Cerebellar nuclear complex (tissue), 1 donor: ENCODE results near the gene CIAO3.
"Not testable (repeated sequence)": the region's sequence is repeated elsewhere in the genome, so short reads cannot be mapped to it uniquely, and the experiment has no call there.

Experiments
- DNase-seq, 2 experiments: peaks; one replicate each; lab custom pipeline; 2025; lab: John Stamatoyannopoulos, UW

Gene CIAO3

GRCh38 chr16:740764-741505 lies at the start of gene CIAO3:
Gene CIAO3, minus strand, starts transcription at chr16:740997. Its CDS starts 12 bp downstream, at chr16:740985.
- DNase-seq: peak in 1 of 2 experiments; percentile 23

GRCh38 chr16:790086-790485 lies 49.3 kb upstream of the CIAO3 start:
- no peak for DNase-seq

- DNase-seq: no peak
Observed at GRCh38 chr16:789191-789850, 48.5 kb upstream of the CIAO3 start.

GRCh38 chr16:788399-789126 lies 47.8 kb upstream of the CIAO3 start, which contains the start of gene CHTF18:
Gene CHTF18, plus strand, starts transcription at chr16:788620. Its CDS starts 65 bp downstream, at chr16:788685.
- peak; percentile 32 to 43 for DNase-seq

GRCh38 chr16:787978-788398 lies 47.2 kb upstream of the CIAO3 start, which contains the start of gene RPUSD1:
Gene RPUSD1, minus strand, starts transcription at chr16:788381. Its CDS starts 644 bp downstream, at chr16:787737.
- no peak for DNase-seq

- DNase-seq: no peak
Observed at GRCh38 chr16:787321-787966, 46.6 kb upstream of the CIAO3 start.

GRCh38 chr16:785563-786535 lies 45.1 kb upstream of the CIAO3 start:
- no peak for DNase-seq

GRCh38 chr16:784431-784830 lies 43.6 kb upstream of the CIAO3 start:
- DNase-seq: no peak

GRCh38 chr16:783404-784161 lies 42.8 kb upstream of the CIAO3 start:
- no peak for DNase-seq

- no peak for DNase-seq
Observed at GRCh38 chr16:782766-783403, 42.1 kb upstream of the CIAO3 start.

- no peak for DNase-seq
Observed at GRCh38 chr16:782258-782657, 41.5 kb upstream of the CIAO3 start.

GRCh38 chr16:781346-782010 lies 40.7 kb upstream of the CIAO3 start:
- DNase-seq: no peak

- no peak for DNase-seq
Observed at GRCh38 chr16:780296-780695, 39.5 kb upstream of the CIAO3 start.

- no peak for DNase-seq
Observed at GRCh38 chr16:779561-779960, 38.8 kb upstream of the CIAO3 start.

GRCh38 chr16:778909-779527 lies 38.2 kb upstream of the CIAO3 start:
- DNase-seq: no peak

GRCh38 chr16:778447-778846 lies 37.6 kb upstream of the CIAO3 start:
- DNase-seq: no peak

GRCh38 chr16:777826-778225 lies 37.0 kb upstream of the CIAO3 start:
- DNase-seq: no peak

- DNase-seq: no peak
Observed at GRCh38 chr16:776824-777223, 36.0 kb upstream of the CIAO3 start.

GRCh38 chr16:776298-776697 lies 35.5 kb upstream of the CIAO3 start:
- not testable (repeated sequence) for DNase-seq
